Smooth muscle cell of the umbilical artery (primary cell): Measurements from ENCODE around the gene GRAMD2B. TPM values are rescaled to one million over a fixed set of nuclear protein-coding genes. Genes with fewer than 3 reads are reported as not detected.

ENCODE experiments used
- total RNA-seq: library from RNA; depleted of rRNA; stranded (reverse); fragments of >200 nt; gene quantifications from 2 replicates; pipeline ENCODE4 v1.2.3, GENCODE V29; 2014

The GRAMD2B gene
- 17.8 and 22.3 TPM in 2 replicates for total RNA-seq

DNA sequence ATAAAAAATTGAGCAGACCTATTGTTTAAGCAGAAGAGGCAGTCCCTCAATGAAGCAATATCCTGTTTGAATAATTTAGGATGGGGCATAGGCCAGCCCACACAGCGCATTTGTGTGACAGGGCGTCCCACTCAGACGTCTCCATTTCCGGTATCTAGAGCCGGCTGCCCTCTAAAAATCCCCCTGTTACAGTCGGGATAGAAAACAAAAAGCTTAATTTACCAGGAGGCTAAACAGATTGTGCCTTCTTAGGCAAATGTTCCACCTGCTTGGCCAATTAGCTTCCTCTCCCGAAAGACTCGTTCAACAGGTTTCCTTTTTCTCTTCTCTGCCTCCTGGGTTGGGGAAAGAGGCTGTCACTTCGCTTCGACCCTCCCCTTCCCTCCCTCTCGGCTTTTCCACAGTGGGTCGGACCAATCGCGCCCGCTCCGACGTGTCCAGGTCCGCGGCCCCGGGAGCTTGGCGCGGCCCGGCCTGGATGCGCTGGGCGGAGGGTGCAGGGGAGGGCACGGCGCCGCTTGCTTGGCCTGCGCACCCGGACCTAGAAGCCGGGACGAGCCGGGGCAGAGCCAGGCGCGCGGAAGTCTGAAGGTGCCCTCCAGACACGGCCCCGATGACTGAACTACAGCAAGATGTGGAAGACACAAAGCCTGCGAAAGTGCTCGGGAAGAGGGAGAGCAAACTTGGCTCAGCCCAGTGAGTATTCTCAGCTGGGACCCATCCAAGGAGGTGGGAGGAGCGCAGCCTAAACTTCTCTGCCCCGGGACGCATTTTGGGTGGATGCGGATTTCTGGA, at the start of gene GRAMD2B:
Gene GRAMD2B (plus strand): TSS at position 416 of the 795 bp plus-strand sequence. CDS start 198 bp downstream, at position 614.

Other genes starting within 250 kb of the GRAMD2B start
- gene ALDH7A1, start 171.8 kb downstream of the GRAMD2B start, total RNA-seq: 37.7 and 45.3 TPM in 2 replicates
- gene PHAX, start 177.5 kb downstream of the GRAMD2B start, total RNA-seq: 58.1 and 60.3 TPM in 2 replicates